Neuronal stem cell (in vitro differentiated cells): ENCODE data around the gene MAD1L1.

ENCODE experiments used
- DNase-seq: peaks from one replicate; pipeline ENCODE4 v3.0.0-alpha.2; 2013; ENCODE audit warnings: low spot score
- H2AFZ ChIP-seq: one replicate; pipeline ENCODE4 v1.6.1; 2013; ENCODE audit warnings: mild to moderate bottlenecking, low read length, inconsistent platforms
- H2AK5ac ChIP-seq: 2 replicates; pipeline ENCODE4 v1.6.1; 2013; ENCODE audit warnings: low read depth, mild to moderate bottlenecking, inconsistent platforms, low read length, moderate library complexity, mixed read lengths
- H2BK120ac ChIP-seq: 2 replicates; pipeline ENCODE4 v1.6.1; 2013; ENCODE audit warnings: low read depth, mild to moderate bottlenecking, inconsistent platforms, low read length, moderate library complexity, mixed read lengths
- H2BK12ac ChIP-seq: one replicate; pipeline ENCODE4 v1.6.1; 2013; ENCODE audit warnings: low read length, inconsistent platforms
- H2BK15ac ChIP-seq: 2 replicates; pipeline ENCODE4 v1.6.1; 2013; ENCODE audit warnings: mild to moderate bottlenecking, low read length, inconsistent platforms, mixed read lengths
- H2BK5ac ChIP-seq: one replicate; pipeline ENCODE4 v1.6.1; 2013; ENCODE audit warnings: inconsistent platforms, mild to moderate bottlenecking, low read length, moderate library complexity
- H3K14ac ChIP-seq: one replicate; pipeline ENCODE4 v1.6.1; 2013; ENCODE audit warnings: low read length, inconsistent platforms
- H3K18ac ChIP-seq: 2 replicates; pipeline ENCODE4 v1.6.1; 2013; ENCODE audit warnings: low read length, inconsistent platforms
- H3K23ac ChIP-seq: 2 replicates; pipeline ENCODE4 v1.6.1; 2013; ENCODE audit warnings: low read depth, mild to moderate bottlenecking, mixed read lengths, low read length, inconsistent platforms; ENCODE audit not compliant: poor library complexity
- H3K27ac ChIP-seq: replicated peaks from 3 replicates; pipeline ENCODE4 v1.5.1; 2013; ENCODE audit warnings: low read length, inconsistent platforms
- H3K27me3 ChIP-seq, 3 experiments: 2 replicates each; pipeline ENCODE4 v1.6.1; 2013; ENCODE audit warnings: low read length in 3 of 3, mild to moderate bottlenecking in 2 of 3, inconsistent platforms in 1 of 3, low read depth in 1 of 3, mixed read lengths in 1 of 3, moderate library complexity in 1 of 3; ENCODE audit not compliant: control insufficient read depth in 3 of 3, insufficient read depth in 3 of 3
- H3K36me3 ChIP-seq, 2 donors: replicated peaks in 1 of 2; 2 replicates each; pipeline ENCODE4 v1.6.1; 2013; ENCODE audit warnings: low read length in 2 of 2; ENCODE audit not compliant: control insufficient read depth in 2 of 2, insufficient read depth in 2 of 2
- H3K4ac ChIP-seq: 2 replicates; pipeline ENCODE4 v1.6.1; 2013; ENCODE audit warnings: inconsistent platforms, mild to moderate bottlenecking, low read length, moderate library complexity
- H3K4me1 ChIP-seq, 2 donors: 1 replicate in 1 of 2; 2 replicates in 1 of 2; pipeline ENCODE4 v1.6.1; 2013; ENCODE audit warnings: low read length in 2 of 2, low read depth in 1 of 2; ENCODE audit not compliant: control insufficient read depth in 2 of 2, insufficient read depth in 1 of 2
- H3K4me2 ChIP-seq: one replicate; pipeline ENCODE4 v1.6.1; 2013; ENCODE audit warnings: mild to moderate bottlenecking, low read length, inconsistent platforms; ENCODE audit not compliant: insufficient read depth, poor library complexity, severe bottlenecking
- H3K4me3 ChIP-seq, 2 donors: 2 replicates each; pipeline ENCODE4 v1.5.1; 2013; ENCODE audit warnings: low read length in 2 of 2, mild to moderate bottlenecking in 2 of 2, inconsistent platforms in 1 of 2, moderate library complexity in 1 of 2
- H3K79me1 ChIP-seq: one replicate; pipeline ENCODE4 v1.6.1; 2013; ENCODE audit warnings: low read depth, mild to moderate bottlenecking, inconsistent platforms, low read length, moderate library complexity
- H3K9ac ChIP-seq: one replicate; pipeline ENCODE4 v1.6.1; 2013; ENCODE audit warnings: mild to moderate bottlenecking, low read depth, low read length, inconsistent platforms; ENCODE audit not compliant: poor library complexity
- H3K9me3 ChIP-seq, 2 donors: replicated peaks in 1 of 2; 2 replicates each; pipeline versions ENCODE3 to v1.6.1; 2013; ENCODE audit warnings: low read length in 2 of 2, mild to moderate bottlenecking in 2 of 2, inconsistent platforms in 1 of 2, low read depth in 1 of 2, mixed read lengths in 1 of 2, moderate library complexity in 1 of 2; ENCODE audit not compliant: control insufficient read depth in 2 of 2, insufficient read depth in 1 of 2
- H4K8ac ChIP-seq: one replicate; pipeline ENCODE4 v1.6.1; 2013; ENCODE audit warnings: low read depth, mild to moderate bottlenecking, inconsistent platforms, low read length, moderate library complexity
- H4K91ac ChIP-seq: one replicate; pipeline ENCODE4 v1.6.1; 2013; ENCODE audit warnings: low read length, low read depth, mild to moderate bottlenecking, inconsistent platforms; ENCODE audit not compliant: poor library complexity
- WGBS, 2 donors: extraction: QIAGEN DNeasy Blood & Tissue Kit; methylation state at CpG; one replicate each; pipeline ENCODE4 v1.1.7; 2013; ENCODE audit warnings: missing lambda C conversion rate in 2 of 2, mixed read lengths in 1 of 2; ENCODE audit not compliant: insufficient read length in 2 of 2, insufficient replicate concordance in 1 of 2; ENCODE audit errors: extremely low coverage in 2 of 2; 5-methylcytosine and 5-hydroxymethylcytosine counted together

MAD1L1 gene

DNA sequence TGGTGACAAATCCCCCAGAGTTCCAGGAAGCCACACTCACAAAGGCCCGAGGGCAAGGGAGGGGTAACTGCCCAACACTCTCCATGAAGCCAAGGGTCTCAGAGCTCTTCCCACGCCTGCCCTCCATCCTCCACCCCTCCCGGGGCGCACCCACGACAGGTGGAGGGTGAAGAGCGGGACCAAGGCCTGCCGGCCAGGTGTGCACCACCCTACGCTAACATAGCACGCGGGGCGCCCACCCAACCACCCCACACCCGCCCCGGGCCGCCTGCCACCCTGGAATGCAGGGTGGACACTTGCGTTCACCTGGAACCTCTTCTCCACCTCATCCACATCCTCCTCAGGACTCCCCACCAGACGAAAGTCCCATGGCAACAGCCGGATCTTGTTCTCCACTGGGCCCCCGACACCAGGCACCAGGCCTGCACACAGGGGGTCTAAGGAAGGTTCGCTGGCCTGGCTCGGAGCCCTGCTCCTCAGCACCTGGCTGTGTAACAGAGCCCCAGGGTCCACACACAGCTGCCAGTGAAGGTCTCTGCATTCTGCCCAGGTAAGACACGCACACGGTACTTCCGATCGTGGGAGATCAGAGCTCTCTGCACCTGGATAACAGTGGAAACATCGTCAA lies 32.7 kb downstream of the MAD1L1 start:
- no peak overlapping the region for H3K23ac ChIP-seq
- peaks cover 7 to 16% of the 10 kb centered on the region in 2 donors for H3K4me1 ChIP-seq
- H3K27me3 ChIP-seq: no peaks in the 10 kb centered on the region
- no peak overlapping the region for H2BK5ac ChIP-seq
- no peak overlapping the region for H3K4ac ChIP-seq
- H3K4me2 ChIP-seq: no peak overlapping the region
- H2BK120ac ChIP-seq: no peak overlapping the region
- H3K79me1 ChIP-seq: peaks cover 16% of the 10 kb centered on the region
- H3K27ac ChIP-seq: no peak overlapping the region
- H3K9ac ChIP-seq: no peak overlapping the region
- peak overlapping the region in 1 of 2 donors; percentile 42 for H3K4me3 ChIP-seq
- H3K14ac ChIP-seq: no peak overlapping the region
- no peak overlapping the region for H2BK15ac ChIP-seq
- no peak overlapping the region for H2BK12ac ChIP-seq
- H3K36me3 ChIP-seq: peaks cover 16 to 70% of the 10 kb centered on the region in 2 donors
- no peak overlapping the region for H4K8ac ChIP-seq
- no peak overlapping the region for H2AFZ ChIP-seq
- no peak overlapping the region for H3K18ac ChIP-seq
- H3K9me3 ChIP-seq: peaks cover 9 to 14% of the 10 kb centered on the region in 2 donors
- H4K91ac ChIP-seq: no peak overlapping the region
- WGBS, 2 donors: no CpG with 5 or more reads among the region's 25 CpGs
- H2AK5ac ChIP-seq: no peak overlapping the region
- DNase-seq: no peak

DNA sequence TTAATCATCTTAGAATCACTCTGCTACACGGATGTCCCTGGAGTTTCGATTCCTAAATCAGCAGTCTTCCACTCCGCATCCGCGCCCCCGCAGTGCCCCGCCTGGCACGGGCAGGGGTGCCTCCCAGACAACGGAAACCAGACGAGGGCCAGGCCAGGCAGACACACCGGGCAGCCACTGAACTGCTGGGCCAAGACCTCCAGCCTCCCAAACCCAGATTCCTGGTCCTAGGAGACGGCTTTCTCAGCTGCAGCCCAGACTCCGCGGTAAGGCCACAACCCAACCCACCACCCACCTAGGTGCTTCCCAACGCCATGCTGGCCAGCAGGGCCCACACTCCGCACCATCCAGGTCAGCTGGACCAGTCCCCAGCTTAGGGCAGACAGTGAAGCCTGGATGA lies 33.2 kb downstream of the MAD1L1 start:
- H2AFZ ChIP-seq: no peak overlapping the region
- H3K36me3 ChIP-seq: peaks cover 16 to 74% of the 10 kb centered on the region in 2 donors
- no peak overlapping the region for H3K4me2 ChIP-seq
- no peak overlapping the region for H2BK15ac ChIP-seq
- H3K4me1 ChIP-seq: peaks cover 7 to 14% of the 10 kb centered on the region in 2 donors
- no peak overlapping the region for H4K8ac ChIP-seq
- no peak overlapping the region for H3K18ac ChIP-seq
- no peak overlapping the region for H3K23ac ChIP-seq
- no peak overlapping the region for H2AK5ac ChIP-seq
- no peak overlapping the region for H2BK12ac ChIP-seq
- H2BK5ac ChIP-seq: no peak overlapping the region
- H3K79me1 ChIP-seq: peaks cover 16% of the 10 kb centered on the region
- H3K14ac ChIP-seq: no peak overlapping the region
- no peak overlapping the region for H4K91ac ChIP-seq
- H3K9ac ChIP-seq: no peak overlapping the region
- H3K27ac ChIP-seq: no peak overlapping the region
- no peak for DNase-seq
- H2BK120ac ChIP-seq: no peak overlapping the region
- WGBS, 2 donors: no CpG with 5 or more reads among the region's 16 CpGs
- no peaks in the 10 kb centered on the region for H3K27me3 ChIP-seq
- H3K9me3 ChIP-seq: peaks cover 9 to 15% of the 10 kb centered on the region in 2 donors
- no peak overlapping the region for H3K4ac ChIP-seq
- H3K4me3 ChIP-seq: peak overlapping the region in 1 of 2 donors; percentile 42

DNA sequence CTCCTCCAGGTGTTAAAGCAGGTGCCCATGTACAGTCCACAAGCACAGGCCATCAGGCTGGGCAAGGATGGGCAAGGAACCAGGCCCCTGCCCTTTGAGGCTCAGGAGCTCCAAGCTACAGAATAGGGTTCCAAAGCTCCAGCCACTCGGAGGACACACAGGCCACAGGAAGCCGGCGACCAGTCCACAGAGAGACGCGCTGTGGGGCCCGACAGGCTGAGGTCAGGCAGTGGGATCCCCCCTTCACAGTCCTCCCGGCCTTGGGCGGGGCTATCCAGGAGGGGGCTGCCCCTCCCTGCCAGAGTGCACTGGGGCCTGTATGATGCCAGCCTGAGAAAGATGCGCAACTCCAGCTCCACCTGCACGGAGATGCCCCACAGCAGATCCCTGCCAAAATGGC lies 34.0 kb downstream of the MAD1L1 start:
- Histone ChIP-seq H3K18ac (no peak overlapping the region), H2BK120ac (no peak overlapping the region), H3K4ac (no peak overlapping the region), H3K4me1 (peaks cover 3 to 6% of the 10 kb centered on the region in 2 donors), H2BK15ac (no peak overlapping the region), H3K9me3 (peaks cover 9 to 15% of the 10 kb centered on the region in 2 donors), H3K27me3 (no peaks in the 10 kb centered on the region), H3K79me1 (peaks cover 16% of the 10 kb centered on the region), H3K9ac (no peak overlapping the region), H3K4me2 (no peak overlapping the region), H2BK5ac (no peak overlapping the region), H2AK5ac (no peak overlapping the region), H3K4me3 (no peak overlapping the region), H3K27ac (no peak overlapping the region), H2AFZ (no peak overlapping the region), H2BK12ac (no peak overlapping the region), H3K14ac (no peak overlapping the region), H3K23ac (peak overlapping the region; percentile 20), H4K91ac (no peak overlapping the region), H3K36me3 (peaks cover 14 to 81% of the 10 kb centered on the region in 2 donors), H4K8ac (no peak overlapping the region)
- no peak for DNase-seq
- no CpG with 5 or more reads among the region's 10 CpGs for WGBS, 2 donors

DNA sequence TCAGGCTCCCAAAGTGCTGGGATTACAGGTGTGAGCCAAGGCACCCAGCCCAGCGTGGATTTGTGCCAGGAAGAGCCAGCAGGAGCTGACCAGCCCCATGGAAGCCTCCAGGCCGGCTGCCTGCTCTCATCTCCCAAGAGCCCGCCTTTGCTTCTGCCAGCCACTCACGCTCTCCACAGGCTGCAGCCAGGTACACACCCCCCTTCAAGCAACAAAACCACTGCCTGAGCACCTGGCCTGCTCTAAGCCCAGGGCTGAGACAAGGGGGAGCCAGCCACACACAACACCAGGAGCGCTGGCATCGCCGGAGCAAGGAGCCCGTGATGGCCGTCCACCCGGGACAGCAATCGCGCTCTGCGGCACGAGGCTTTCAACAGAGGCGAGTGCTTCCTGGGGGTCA lies 34.5 kb downstream of the MAD1L1 start:
- Histone ChIP-seq H3K4me1 (peaks cover under 1 to 2% of the 10 kb centered on the region in 2 donors), H4K8ac (no peak overlapping the region), H3K18ac (no peak overlapping the region), H2AFZ (no peak overlapping the region), H4K91ac (no peak overlapping the region), H3K79me1 (peaks cover 18% of the 10 kb centered on the region), H3K36me3 (peaks cover 14 to 86% of the 10 kb centered on the region in 2 donors), H2AK5ac (no peak overlapping the region), H2BK5ac (no peak overlapping the region), H3K4ac (no peak overlapping the region), H3K14ac (no peak overlapping the region), H3K27me3 (no peaks in the 10 kb centered on the region), H2BK15ac (no peak overlapping the region), H3K27ac (no peak overlapping the region), H3K9me3 (peaks cover 9 to 15% of the 10 kb centered on the region in 2 donors), H3K23ac (no peak overlapping the region), H2BK120ac (no peak overlapping the region), H3K9ac (no peak overlapping the region), H3K4me2 (no peak overlapping the region), H3K4me3 (no peak overlapping the region), H2BK12ac (no peak overlapping the region)
- WGBS, 2 donors: no CpG with 5 or more reads among the region's 15 CpGs
- DNase-seq: no peak
